GM18505 (cell line): ENCODE results near the gene SGCE.

Experiments
- ATAC-seq: cut with Tn5 transposase; IDR thresholded peaks from one replicate; pipeline ENCODE4 v1.9.1; 2021; ENCODE audit not compliant: unreplicated experiment
- POLR2A ChIP-seq: IDR thresholded peaks from 4 replicates; pipeline ENCODE4 v1.6.1; 2011; ENCODE audit warnings: borderline replicate concordance; ENCODE audit not compliant: insufficient read depth, insufficient read length; ENCODE audit errors: extremely low read depth

Gene SGCE

DNA sequence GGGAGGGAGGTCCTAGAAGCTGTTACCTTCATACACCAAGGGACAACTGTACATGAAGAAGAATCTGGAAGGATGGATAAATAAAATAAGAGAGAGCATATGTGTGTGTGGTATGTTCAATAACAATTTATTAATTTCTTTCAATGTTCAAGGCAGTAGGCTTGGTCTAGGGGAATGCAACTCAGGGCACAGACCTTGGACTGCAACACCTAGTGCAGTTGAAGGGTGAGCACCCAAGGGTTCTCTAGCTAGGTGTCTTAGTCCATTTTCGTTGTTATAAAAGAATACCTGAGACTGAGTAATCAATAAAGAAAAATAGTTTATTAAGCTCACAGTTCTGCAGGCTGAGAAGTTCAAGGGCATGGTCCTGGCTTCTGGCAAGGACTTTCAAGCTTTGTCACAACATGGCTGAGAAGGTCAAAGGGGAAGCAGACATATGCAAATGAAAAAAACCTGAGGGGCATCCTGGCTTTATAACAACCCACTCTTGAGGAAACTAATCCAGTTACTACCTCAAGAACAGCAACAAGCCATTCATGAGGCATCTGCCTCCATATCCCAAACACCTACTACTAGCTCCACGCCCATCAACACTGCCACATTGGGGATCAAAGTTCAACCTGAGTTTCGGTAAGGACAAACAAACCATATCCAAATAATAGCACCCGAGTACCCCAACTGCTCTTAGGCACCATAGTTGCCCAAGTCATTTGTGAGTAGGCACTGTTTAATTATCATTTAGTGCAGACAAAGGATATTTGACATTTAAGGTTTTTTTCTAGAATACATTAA lies 15.7 kb upstream of the SGCE start:
- TF ChIP-seq POLR2A: no peak
- no peak for ATAC-seq

DNA sequence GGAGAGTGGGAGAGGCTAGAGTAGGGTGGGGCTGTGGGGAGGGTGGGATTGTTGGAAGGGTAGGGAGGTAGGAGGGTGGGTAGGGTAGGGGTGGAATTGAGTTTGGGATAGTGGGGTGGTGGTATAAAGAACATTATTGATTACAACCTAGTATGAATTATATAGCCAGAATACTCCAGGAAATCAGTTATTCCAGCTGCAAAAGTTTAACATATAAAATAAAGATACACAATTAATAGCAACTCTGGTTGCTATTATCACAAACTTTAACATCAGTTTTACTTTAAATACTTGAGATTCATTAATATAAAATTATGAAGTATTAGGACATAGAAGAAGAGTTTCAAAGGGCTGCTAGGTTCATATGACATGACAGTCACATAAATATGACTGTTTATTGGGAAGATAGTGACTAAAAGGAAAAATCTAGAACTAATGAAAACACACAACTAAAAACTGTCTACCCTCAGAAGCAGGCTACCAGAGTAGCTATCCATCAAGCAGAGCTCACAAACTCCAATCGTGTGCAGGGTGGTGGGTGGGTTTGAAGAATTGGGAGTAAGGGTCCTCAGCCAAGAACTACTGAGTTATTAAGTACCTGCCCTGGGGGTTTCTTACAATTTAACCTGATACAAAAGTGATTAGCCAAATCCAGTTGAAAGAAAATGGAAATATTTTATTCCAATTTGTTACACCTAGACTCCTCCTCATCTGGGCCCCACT lies 14.0 kb upstream of the SGCE start:
- no peak for ATAC-seq
- no peak for TF ChIP-seq POLR2A

DNA sequence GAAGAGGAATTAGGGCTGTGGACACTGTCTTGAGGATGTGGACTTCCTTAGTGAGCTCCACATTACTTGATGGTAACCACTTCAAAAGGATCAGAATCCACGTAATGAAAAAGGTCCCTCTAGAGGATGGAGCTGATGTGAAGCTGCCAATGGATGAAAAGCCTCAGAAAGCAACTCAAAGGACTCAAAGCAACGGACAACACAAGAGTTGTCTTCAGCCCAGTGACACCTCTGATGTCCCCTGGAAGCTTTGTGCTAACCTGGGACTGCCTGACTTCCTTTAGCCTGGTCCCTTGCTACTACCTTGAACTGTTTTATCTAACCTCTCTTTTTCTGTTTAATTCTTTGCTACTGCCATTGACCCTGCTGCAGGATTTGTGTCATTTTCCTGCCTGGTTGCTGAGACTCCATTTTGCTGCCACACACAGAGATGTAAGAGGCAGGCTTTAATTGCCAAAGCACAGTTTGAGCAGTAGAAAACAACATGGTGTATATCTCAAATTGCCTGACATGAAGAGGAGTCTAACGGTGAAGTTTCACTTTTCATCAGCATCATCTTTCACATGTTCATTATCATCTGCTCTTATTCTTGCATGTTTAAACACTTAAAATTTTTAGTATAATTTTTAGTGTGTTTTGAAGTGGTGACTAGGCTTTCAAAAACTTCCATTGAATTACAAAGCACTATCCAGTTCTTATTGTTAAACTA lies 11.1 kb upstream of the SGCE start:
- no peak for TF ChIP-seq POLR2A
- ATAC-seq: no peak

DNA sequence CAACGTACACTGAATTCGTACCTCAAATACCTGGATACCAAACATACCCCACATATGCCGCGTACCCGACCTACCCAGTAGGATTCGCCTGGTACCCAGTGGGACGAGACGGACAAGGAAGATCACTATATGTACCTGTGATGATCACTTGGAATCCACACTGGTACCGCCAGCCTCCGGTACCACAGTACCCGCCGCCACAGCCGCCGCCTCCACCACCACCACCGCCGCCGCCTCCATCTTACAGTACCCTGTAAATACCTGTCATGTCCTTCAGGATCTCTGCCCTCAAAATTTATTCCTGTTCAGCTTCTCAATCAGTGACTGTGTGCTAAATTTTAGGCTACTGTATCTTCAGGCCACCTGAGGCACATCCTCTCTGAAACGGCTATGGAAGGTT lies 9.5 kb upstream of the SGCE start:
- TF ChIP-seq POLR2A: no peak
- no peak for ATAC-seq

DNA sequence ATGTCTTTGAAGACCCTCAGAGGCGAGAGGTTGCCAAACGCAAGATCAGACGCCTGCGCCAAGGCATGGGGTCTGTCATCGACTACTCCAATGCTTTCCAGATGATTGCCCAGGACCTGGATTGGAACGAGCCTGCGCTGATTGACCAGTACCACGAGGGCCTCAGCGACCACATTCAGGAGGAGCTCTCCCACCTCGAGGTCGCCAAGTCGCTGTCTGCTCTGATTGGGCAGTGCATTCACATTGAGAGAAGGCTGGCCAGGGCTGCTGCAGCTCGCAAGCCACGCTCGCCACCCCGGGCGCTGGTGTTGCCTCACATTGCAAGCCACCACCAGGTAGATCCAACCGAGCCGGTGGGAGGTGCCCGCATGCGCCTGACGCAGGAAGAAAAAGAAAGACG lies 8.1 kb upstream of the SGCE start:
- no peak for TF ChIP-seq POLR2A
- no peak for ATAC-seq

DNA sequence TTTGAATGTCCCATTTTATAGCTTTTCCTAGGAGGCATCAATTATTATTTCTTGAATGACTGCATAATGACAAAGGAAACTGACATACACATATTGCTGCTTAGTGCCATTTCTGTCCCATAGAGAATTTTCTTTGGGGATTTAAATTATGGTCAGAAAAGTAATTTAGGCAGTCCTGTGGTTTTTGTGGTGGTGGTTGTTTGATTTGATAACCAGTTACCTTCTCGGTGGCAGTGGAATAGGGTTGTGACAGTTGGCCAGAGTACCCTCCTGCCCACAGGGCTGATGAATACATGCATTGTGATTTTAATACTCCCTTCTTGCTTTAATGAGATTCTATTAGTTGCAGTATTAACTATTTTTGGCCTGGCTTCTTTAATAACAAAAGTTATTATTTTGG lies 6.6 kb upstream of the SGCE start:
- TF ChIP-seq POLR2A: no peak
- ATAC-seq: no peak

DNA sequence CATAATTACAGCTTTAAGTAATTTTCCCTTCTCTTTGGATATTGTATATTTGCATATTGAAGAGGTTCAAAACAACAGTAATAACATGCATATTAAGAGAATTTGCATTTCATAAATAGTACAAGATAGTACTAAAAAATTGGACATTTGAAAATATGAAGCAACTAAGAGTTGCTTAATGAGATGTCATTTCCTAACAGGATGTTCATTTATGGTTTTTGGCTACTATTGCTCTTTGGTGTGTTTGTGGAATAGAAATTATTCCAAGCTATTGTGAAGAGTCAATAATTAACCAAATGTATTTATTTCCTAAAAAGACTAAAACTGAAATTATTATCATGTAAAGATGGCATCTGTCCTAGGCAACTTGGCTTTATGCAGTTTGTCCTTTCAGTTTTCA lies 4.1 kb upstream of the SGCE start:
- no peak for TF ChIP-seq POLR2A
- no peak for ATAC-seq

DNA sequence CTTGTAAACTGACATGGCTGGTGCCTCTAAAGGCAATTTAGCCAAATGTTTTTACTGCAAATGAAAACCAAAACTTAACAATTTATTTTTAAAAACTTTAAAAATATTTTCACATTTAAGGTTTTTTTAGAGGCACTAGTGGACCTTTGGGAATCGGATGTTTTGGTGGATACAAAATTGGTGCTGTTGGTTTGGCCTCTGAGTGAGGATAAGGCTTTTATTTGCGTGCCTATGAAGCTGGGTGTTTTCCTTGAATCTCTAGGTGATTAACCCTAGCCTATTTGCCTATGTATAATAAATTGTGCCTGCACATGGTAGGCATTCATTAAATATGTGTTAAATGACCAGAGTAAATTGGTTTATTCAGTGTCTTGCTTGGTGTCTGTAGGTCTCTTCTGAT lies 2.9 kb upstream of the SGCE start:
- no peak for TF ChIP-seq POLR2A
- no peak for ATAC-seq

DNA sequence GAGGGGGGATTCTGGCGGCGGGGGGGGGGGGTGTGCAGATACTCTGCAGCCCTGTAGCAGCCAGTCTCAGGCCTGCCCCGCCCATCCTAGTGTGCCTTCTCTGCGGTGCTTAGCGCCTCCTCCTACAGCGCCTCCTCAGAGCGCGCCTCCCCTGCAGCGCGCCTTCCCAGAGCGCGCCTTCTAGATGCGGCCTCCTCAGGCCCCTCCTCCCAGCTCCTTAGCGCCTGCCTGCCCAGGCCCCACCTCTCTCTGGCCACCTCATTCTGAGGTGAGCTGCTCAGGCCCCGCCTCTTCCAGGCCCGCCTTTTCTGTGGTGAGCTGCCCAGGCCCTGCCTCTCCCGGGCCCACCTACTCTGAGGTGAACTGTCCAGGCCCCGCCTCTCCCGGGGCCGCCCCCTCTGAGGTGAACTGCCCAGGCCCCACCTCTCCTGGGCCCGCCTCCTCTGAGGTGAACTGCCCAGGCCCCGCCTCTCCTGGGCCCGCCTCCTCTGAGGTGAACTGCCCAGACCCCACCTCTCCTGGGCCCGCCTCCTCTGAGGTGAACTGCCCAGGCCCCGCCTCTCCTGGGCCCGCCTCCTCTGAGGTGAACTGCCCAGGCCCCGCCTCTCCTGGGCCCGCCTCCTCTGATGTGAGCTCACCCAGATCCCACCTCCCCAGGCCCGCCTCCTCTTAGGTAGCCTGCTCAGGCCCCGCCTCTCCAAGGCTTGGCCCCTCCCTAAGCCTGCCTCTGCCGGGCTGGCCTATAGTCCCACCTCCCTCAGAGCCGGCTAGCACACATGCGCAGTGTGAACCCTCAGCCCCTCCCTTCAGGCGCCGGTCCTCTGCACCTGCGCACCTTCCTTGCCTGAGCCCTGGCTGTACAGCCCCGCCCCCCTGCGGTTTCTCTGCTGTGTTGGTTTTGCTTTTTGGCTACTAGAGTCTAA lies 2.1 kb upstream of the SGCE start:
- ATAC-seq: peak; percentile 80
- TF ChIP-seq POLR2A: no peak

DNA sequence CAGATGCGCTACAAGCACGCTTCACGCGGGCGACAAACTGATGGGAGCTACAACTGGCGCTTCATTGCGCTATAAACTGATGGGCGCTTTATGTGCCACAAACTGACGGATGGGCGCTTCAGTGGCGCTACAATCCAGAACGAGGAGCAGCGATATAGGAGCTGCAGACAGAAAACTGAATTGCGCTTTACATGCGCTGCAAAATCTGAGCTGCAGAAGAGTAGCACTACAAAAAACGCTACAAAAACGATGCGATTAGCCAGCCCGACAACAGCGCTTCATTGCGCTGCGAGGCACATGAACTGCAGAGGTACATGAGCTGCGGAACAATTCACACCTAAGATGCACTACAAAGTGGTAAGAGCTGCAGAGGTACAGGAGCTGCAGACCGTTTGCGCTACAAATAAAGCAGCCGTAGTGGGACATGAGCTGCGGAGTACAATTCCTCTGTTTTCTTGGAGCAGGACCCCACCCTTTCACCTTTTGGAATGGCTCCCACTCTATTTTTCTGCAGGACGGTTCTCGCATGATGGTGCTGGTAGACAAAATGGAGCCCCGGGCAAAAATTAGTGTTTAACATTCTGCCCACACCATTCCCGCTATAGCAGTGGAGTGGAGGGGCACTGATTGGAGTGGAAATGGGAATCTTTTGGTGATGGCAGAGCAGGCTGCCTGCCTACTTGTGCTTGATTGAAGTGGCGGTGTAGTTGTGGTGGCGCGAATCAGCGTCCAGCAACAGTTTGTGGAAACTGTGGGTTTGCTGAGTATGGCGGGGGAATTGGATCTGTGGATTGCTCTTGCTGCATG lies 1.2 kb upstream of the SGCE start:
- no peak for ATAC-seq
- peak; percentile 14 for TF ChIP-seq POLR2A

DNA sequence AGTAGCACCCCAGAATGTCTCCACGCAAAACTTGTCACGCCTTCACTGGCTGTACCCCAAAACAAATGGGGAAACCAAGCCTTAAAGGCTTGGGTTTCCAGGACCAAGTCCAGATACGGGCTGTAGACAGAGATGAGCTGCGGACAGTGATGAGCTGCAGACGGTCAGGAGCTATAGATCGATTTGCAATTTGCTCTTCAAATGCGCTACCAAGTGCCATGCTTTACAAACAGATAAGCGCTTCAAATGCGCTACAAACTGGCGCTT lies 658 bp upstream of the SGCE start:
- no peak for ATAC-seq
- TF ChIP-seq POLR2A: no peak

DNA sequence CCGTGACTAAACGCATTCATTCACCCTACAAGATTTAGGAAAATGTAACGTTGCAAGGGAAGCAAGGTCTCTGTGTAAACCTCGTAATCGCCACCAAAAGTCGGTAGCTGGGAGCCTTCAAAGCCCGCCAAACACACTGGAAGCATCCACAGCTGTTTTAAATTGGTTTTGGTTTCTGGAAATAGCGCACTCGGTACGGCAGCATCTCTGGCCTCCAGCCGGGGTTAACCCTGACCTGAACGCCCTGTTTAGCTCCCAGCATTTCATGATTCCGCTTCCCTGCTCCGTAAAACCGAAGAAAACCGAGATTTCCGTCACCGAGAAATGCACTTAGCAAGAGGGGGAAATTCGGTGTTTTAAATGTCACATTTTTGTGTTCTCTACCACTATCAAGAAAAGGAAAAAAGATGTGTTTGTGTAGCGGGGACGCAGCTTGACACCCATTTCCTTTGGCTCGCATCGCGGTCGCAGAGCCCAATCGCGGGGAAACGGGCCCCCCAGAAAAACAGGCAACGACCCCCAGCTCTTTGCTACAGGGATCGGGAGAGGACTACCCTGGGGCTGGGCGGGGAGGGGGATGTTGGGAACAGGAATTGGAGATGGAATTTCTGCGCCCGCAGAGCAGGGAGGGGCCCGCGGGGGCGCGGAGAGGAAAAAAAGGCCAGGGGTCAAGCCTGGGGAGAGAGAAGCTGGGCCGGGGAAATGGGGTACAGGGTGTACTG lies 646 bp downstream of the SGCE start:
- no peak for ATAC-seq
- TF ChIP-seq POLR2A: no peak
